Spleen (tissue), 7 donors: ENCODE results near the gene C5orf15.

ENCODE experiments used
- CTCF ChIP-seq, 11 experiments: fragments of 200-600 bp in 7 of 11; fragments of 450-650 bp in 4 of 11; sonication (generic) in 4 of 11; IDR thresholded peaks in 8 of 11; conservative IDR thresholded peaks in 3 of 11; 1 replicate in 7 of 11; 2 replicates in 4 of 11; pipeline versions ENCODE4 v1.4.0 to v1.8.0; 2016 to 2021; ENCODE audit warnings: antibody characterized with exemption in 11 of 11, inconsistent platforms in 4 of 11, mild to moderate bottlenecking in 1 of 11
- POLR2A ChIP-seq, 3 donors: fragments of 450-650 bp; IDR thresholded peaks; one replicate each; pipeline ENCODE4 v1.5.1; 2017; ENCODE audit warnings: antibody characterized with exemption in 3 of 3, mild to moderate bottlenecking in 1 of 3
- POLR2AphosphoS5 ChIP-seq, 3 donors: sonication (generic); formaldehyde crosslinking; IDR thresholded peaks; one replicate each; pipeline ENCODE4 v1.5.1; 2017; ENCODE audit warnings: antibody characterized with exemption in 3 of 3
- donor health status: DM: no; HTN: no; CAD: no; lungs with moderate emphysema.
- donor health status: DM: no; HTN: no; CAD: no.
- donor health status: DM: no; HTN: no; CAD: no.

- TF ChIP-seq POLR2A (IDR thresholded peaks at IDR 0.05) (no peak), CTCF (IDR thresholded peaks at IDR 0.05 in 8 of 11, conservative IDR thresholded peaks at IDR 0.05 in 3 of 11) (no peak), POLR2AphosphoS5 (IDR thresholded peaks at IDR 0.05) (no peak)
Observed at GRCh38 chr5:133909603-133910002, 58.8 kb downstream of the C5orf15 start.
